GM21528 (cell line): Measurements from ENCODE around the gene IPO11.

ENCODE experiments used
- ATAC-seq: cut with Tn5 transposase; IDR thresholded peaks from one replicate; pipeline ENCODE4 v1.9.1; 2021; ENCODE audit warnings: mild to moderate bottlenecking, moderate library complexity; ENCODE audit not compliant: unreplicated experiment, low FRiP score

Gene IPO11

DNA sequence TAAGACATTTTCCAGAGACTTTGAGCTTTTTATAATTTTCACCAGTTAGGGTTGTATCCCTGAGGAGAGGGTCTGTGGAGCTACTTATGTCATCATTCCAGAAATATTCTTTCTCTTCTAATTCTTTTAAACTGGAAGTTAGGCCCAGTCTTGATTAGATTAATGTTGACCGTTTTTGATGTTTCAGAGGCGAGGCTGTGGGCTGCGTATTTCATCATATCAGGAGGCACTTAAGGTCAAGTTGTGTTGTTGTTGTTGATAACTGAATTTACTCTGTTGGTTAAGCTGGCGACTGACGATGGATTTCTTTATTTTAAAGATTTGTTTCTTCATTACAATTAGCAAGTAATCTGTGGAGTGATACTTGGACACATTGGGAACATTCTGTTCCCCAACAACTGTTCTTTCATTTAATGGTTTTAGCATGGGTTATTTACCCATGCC is 20.1 kb downstream of the IPO11 start:
- ATAC-seq = no peak

- no peak for ATAC-seq
Measured at GRCh38 chr5:62448528-62448927, 36.0 kb downstream of the IPO11 start.

DNA sequence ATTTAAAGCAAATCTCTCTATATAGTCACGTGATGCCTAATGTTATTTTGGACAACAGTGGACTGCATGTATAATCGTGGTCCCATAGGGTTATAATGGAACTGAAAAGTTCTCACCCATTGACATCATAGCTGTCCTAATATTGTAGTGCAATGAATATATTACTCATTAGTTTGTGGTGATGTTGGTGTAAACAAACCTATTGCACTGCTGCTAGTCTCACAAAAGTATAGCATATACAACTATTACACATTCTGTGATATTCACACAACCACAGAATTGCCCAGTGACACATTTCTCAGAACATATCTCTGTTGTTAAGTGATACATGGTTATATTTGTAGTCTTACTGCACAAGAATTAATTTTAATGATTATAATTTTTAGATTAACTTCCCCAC is 37.7 kb downstream of the IPO11 start:
- no peak for ATAC-seq

DNA sequence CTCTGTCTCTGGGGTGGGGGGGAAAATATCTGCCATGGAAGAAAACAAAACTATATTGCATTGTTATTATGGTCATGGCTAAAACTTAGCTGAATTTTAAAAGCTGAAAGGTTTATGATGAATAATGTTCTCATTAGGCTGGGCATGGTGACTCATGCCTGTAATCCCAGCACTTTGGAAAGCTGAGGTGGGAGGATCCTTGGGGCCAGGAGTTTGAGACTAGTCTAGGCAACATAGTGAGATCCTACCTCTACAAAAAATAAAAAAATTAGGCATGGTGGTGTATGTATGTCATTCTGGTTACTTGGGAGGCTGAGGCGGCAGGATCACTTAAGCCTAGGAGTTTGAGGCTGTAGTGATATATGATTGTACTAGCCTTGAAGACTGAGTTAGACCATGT is 44.5 kb downstream of the IPO11 start:
- ATAC-seq = no peak

DNA sequence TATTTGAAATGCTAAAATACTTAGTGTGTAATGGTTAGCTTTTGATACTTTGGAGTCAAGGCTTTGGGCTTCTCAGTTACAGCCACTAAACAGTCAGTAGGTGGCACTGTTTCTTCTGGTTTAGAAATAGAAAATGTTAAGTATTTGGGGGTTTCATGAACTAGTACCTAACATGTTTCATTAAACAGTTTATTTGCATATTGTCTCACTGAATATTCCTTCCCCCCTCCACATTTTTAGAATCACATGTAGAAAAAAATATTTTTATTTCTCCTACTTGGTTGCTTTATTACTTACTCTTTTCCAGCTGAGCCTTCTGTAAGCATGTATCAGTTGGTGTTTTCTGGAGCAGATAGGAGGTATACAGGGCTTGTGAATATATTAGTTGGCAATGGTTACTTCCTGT is 48.0 kb downstream of the IPO11 start:
- peak; percentile 84 for ATAC-seq

DNA sequence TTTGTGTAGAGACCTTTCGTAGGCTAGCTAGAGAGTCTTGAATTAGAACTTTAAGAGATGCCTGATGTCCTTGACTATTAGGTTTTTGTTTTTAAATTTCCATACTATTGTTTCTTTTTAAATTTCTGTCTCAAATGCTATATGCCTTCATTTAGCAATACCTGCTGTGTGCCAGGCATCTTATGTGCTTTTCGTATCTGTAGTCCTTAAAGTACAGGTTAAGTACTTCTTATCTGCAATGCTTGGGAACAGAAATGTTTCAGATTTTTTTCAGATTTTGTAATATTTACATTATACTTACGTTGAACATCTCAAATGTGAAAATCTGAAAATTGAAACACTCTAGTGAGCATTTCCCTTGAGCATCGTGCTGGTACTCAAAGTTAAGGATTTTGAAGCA is 49.0 kb downstream of the IPO11 start:
- ATAC-seq = no peak

DNA sequence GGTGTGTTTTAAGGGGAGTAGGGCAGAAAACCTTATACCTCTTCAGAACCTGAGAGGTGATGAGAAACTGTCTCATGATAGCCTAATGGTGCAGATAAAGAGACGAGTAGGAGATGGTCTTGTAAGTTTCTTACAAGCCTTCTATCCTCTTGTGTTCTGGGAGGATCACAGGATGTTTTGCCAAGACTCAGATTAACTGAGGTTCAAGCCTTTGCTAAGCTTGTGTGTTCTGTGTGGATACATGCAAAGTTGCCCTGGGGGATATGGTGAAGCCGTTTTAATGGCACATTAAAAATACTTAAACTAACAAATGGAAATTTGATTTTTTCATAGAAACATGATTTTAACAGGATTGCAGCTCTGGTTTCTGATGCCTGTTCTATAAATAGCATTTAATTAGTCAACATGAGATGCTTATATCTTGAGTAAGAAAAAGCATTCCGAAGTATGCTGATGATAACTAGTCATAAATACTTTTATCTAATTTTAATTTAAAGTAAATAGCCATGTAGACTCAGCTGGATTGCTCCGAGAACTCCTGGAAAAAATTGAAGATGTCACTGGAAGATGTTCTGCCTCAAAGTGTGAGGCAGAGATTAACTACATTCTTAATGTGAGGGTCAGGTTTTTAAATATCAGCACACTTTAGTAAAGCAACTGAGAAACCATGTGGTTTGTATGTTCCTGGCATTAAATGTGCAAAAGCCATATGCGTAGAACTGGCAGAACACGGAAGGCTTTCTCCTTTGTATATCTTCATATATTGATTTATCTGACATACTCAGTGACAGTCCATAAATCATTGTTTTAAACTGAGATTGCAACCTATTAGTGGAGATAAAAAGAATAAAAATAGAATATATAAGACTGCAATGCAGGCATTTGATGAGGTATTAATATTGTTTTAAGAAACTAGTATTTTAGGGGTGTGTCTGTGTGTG is 53.7 kb downstream of the IPO11 start:
- no peak for ATAC-seq

GRCh38 chr5:62473209-62473608 is 60.6 kb downstream of the IPO11 start:
- ATAC-seq = no peak

DNA sequence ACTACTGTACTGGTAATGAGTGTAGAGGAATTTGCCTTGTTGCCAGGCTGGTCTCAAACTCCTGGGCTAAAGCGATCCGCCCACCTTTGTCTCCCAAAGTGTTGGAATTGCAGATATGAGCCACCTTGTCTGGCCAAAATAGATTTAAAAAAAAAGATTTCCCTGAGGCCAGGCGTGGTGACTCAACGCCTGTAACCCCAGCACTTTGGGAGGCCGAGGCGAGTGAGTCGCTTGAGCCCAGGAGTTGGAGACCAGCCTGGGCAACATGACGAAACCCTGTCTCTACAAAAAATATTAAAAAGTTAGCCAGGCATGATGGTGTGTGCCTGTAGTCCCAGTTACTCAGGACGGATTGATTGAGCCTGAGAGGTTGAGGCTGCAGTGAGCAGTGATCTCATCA is 62.5 kb downstream of the IPO11 start:
- no peak for ATAC-seq

GRCh38 chr5:62477801-62478200 is 65.2 kb downstream of the IPO11 start:
- no peak for ATAC-seq

GRCh38 chr5:62483556-62483955 is 71.0 kb downstream of the IPO11 start:
- ATAC-seq = no peak

GRCh38 chr5:62486672-62487071 is 74.1 kb downstream of the IPO11 start:
- ATAC-seq = no peak

GRCh38 chr5:62488531-62488930 is 76.0 kb downstream of the IPO11 start:
- no peak for ATAC-seq

- no peak for ATAC-seq
Measured at GRCh38 chr5:62489471-62489870, 76.9 kb downstream of the IPO11 start.

DNA sequence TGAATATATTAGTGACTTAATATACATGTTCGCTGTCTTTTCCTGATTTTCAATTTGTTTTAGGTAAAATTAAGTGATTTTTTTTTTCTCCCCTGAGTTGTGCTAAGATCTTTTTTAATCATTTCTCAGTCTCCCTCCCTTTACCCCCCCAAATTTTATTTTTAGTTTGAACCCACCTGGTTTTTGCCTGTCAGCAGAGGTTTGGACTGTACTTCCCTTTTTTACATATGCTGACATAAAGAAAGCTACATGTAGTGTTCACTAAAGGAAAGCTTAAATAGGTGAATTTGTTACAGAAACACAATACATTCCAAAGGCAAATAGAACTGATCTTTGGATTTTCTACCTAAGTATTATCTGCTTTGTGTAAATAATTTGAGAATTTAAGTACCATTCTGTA is 82.2 kb downstream of the IPO11 start:
- ATAC-seq = no peak

DNA sequence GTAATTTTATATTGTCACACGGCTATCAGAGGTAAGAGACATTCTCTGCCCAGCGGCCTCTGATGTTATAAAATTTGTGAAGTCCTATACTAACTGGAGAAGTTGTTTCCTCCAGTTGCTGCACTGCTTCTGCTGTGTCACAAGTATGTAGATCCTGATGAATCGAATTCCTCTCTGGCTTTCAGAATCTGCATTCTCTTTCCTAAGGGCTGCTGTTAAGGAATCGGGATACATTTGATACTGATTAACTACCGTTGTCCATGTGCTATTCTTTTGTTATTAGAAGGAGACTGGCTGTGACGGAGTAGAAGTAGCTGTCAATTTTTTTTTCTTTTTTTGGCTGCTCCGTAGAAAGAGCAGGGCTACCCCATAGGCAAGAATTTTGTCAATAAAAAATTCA is 84.3 kb downstream of the IPO11 start:
- no peak for ATAC-seq

DNA sequence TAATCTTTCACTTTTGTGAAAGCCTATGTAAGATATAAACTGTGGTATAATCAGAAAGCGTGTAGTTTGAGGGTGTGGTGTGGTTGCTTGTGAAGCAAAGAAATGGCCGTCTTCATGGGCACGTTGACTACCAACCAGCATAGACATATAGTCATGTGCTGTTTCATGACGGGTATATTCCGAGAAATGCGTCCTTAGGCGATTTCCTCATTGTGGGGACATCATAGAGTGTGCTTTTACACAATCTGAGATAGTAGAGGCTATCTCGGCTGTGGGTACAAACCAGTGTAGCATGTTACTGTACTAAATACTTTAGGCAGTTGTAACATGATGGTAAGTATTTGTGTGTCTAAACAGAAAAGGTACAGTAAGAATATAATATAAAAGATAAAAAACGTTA is 86.4 kb downstream of the IPO11 start:
- no peak for ATAC-seq

- no peak for ATAC-seq
Measured at GRCh38 chr5:62499756-62500155, 87.2 kb downstream of the IPO11 start.

GRCh38 chr5:62502456-62503101 is 90.0 kb downstream of the IPO11 start:
- no peak for ATAC-seq

GRCh38 chr5:62504129-62504528 is 91.6 kb downstream of the IPO11 start:
- ATAC-seq = no peak

DNA sequence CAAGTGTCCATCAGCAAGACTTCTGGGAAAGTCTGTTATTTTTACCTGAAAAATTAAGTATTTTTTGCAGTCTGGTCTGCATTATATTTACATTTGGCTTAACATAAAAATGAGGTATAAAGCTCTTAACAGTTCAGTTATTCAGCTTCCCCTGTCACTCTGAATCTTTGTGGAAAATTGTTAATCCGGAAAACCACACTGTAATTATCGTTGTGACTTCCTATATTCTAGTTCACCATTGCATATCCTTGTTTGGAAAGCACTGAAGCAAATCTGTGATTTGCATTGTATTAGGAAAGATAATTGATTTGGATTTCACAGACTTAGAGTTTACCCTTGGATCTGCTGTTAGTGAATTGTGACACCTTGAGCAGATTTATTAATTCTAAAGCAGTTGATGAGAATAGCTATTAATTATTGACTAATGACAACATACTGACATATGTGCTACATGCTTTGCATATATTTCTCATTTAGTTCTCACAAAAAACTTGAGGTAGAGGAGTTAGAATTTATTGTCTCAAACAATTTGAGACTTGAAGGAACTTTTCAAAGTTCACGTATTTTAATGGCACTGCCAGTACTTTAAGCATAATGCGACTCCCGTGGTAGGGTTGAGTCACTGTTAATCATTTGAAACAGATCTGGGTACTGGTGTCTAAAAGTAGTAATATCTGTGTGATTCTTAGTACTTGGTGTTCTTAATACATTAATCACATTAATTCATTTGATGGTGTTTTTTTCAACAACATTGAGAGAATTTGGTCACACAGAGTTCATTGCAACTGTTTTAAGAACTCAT is 94.3 kb downstream of the IPO11 start:
- no peak for ATAC-seq
